Measurements from ENCODE around the gene C19orf53. TPM values are rescaled to one million over a fixed set of nuclear protein-coding genes. Genes with fewer than 3 reads are reported as not detected.
A peak's percentile ranks its signal among the peaks of the same experiment; 100 is the strongest.

C19orf53 gene
- total and polyA plus RNA-seq, 5 donors from 2014 or later, result 61.2 to 244 (median 236) TPM

GRCh38 chr19:13825489-13826441 lies 51.5 kb downstream of the C19orf53 start:
- Mint-ChIP-seq H3K27ac (peak overlapping the region in 1 of 3 donors; percentile 26), H3K27me3 (no peaks in the 10 kb centered on the region), H3K36me3 (peaks cover 10% of the 10 kb centered on the region), H3K4me1 (peaks cover 0 to 2% (median 0%) of the 10 kb centered on the region in 4 donors), H3K4me3 (peak overlapping the region in 1 of 4 donors; percentile 82), H3K9me3 (no peaks in the 10 kb centered on the region)
- Histone ChIP-seq H3K27me3 (ENCODE audit: control insufficient read depth, insufficient read depth, low read length) (no peaks in the 10 kb centered on the region), H3K9me3 (ENCODE audit: control insufficient read depth in 2 of 2, low read length in 2 of 2) (no peaks in the 10 kb centered on the region), H3K4me3 (ENCODE audit: low read depth, low read length) (no peak overlapping the region), H3K27ac (ENCODE audit: insufficient read depth, low read length, poor library complexity, severe bottlenecking) (no peak overlapping the region), H3K4me1 (ENCODE audit: control insufficient read depth, insufficient read depth, low read length, poor library complexity, severe bottlenecking) (no peaks in the 10 kb centered on the region), H3K36me3 (ENCODE audit: control insufficient read depth, insufficient read depth, low read length) (no peaks in the 10 kb centered on the region)
- ATAC-seq (ENCODE audit: low read depth in 2 of 2) (no peak), DNase-seq (no peak)

GRCh38 chr19:13826652-13827235 lies 52.5 kb downstream of the C19orf53 start:
- DNase-seq (no peak), ATAC-seq (ENCODE audit: low read depth in 2 of 2) (no peak)
- peaks cover 0 to 2% (median 0%) of the 10 kb centered on the region in 4 donors for H3K4me1 Mint-ChIP-seq
- Histone ChIP-seq H3K4me3 (ENCODE audit: low read depth, low read length) (no peak overlapping the region), H3K4me1 (ENCODE audit: control insufficient read depth, insufficient read depth, low read length, poor library complexity, severe bottlenecking) (no peaks in the 10 kb centered on the region), H3K9me3 (ENCODE audit: control insufficient read depth in 2 of 2, low read length in 2 of 2) (no peaks in the 10 kb centered on the region), H3K36me3 (ENCODE audit: control insufficient read depth, insufficient read depth, low read length) (no peaks in the 10 kb centered on the region), H3K27ac (ENCODE audit: insufficient read depth, low read length, poor library complexity, severe bottlenecking) (no peak overlapping the region), H3K27me3 (ENCODE audit: control insufficient read depth, insufficient read depth, low read length) (no peaks in the 10 kb centered on the region)
- H3K27ac Mint-ChIP-seq, result no peak overlapping the region
- H3K36me3 Mint-ChIP-seq, result peaks cover 9% of the 10 kb centered on the region
- no peaks in the 10 kb centered on the region for H3K27me3 Mint-ChIP-seq
- no peaks in the 10 kb centered on the region for H3K9me3 Mint-ChIP-seq
- H3K4me3 Mint-ChIP-seq, result no peak overlapping the region

GRCh38 chr19:13827656-13828055 lies 53.4 kb downstream of the C19orf53 start:
- Mint-ChIP-seq H3K27me3 (no peaks in the 10 kb centered on the region), H3K9me3 (no peaks in the 10 kb centered on the region), H3K27ac (peak overlapping the region in 2 of 3 donors; percentile 72 to 74), H3K4me1 (peaks cover 0 to 2% (median 0%) of the 10 kb centered on the region in 4 donors), H3K36me3 (peaks cover 9% of the 10 kb centered on the region), H3K4me3 (no peak overlapping the region)
- H3K27ac ChIP-seq (ENCODE audit: insufficient read depth, low read length, poor library complexity, severe bottlenecking), result no peak overlapping the region
- no peak for ATAC-seq (ENCODE audit: low read depth in 2 of 2)
- H3K36me3 ChIP-seq (ENCODE audit: control insufficient read depth, insufficient read depth, low read length), result no peaks in the 10 kb centered on the region
- no peaks in the 10 kb centered on the region for H3K9me3 ChIP-seq (ENCODE audit: control insufficient read depth in 2 of 2, low read length in 2 of 2)
- no peak overlapping the region for H3K4me3 ChIP-seq (ENCODE audit: low read depth, low read length)
- no peak for DNase-seq
- H3K27me3 ChIP-seq (ENCODE audit: control insufficient read depth, insufficient read depth, low read length), result no peaks in the 10 kb centered on the region
- H3K4me1 ChIP-seq (ENCODE audit: control insufficient read depth, insufficient read depth, low read length, poor library complexity, severe bottlenecking), result no peaks in the 10 kb centered on the region

Other genes with a start within 250 kb of the C19orf53 start
- 38.2 TPM for gene MRI1, start 9.9 kb upstream of the C19orf53 start, total RNA-seq
- 1 to 10 TPM; 6.6 to 9.3 (median 8.5) TPM for gene MRI1, start 9.9 kb upstream of the C19orf53 start, polyA plus RNA-seq
- gene ZSWIM4, start 21.0 kb downstream of the C19orf53 start, total RNA-seq, result 4.5 TPM
- under 1 TPM; 0.46 to 0.82 (median 0.54) TPM for gene ZSWIM4, start 21.0 kb downstream of the C19orf53 start, polyA plus RNA-seq
- not detected for gene NANOS3, start 102.7 kb downstream of the C19orf53 start, total RNA-seq
- not detected for gene NANOS3, start 102.7 kb downstream of the C19orf53 start, polyA plus RNA-seq
- gene BRME1, start 131.7 kb downstream of the C19orf53 start, total RNA-seq, result 1.7 TPM
- gene BRME1, start 131.7 kb downstream of the C19orf53 start, polyA plus RNA-seq, result under 1 TPM in 3 of 4 donors, not detected in 1; 0.24 to 0.63 (median 0.53) TPM
- gene CC2D1A, start 131.7 kb downstream of the C19orf53 start, total RNA-seq, result 35.0 TPM
- 1 to 10 TPM; 3.7 to 4.9 (median 4.2) TPM for gene CC2D1A, start 131.7 kb downstream of the C19orf53 start, polyA plus RNA-seq
- gene PODNL1, start 164.0 kb downstream of the C19orf53 start, total RNA-seq, result not detected
- gene PODNL1, start 164.0 kb downstream of the C19orf53 start, polyA plus RNA-seq, result under 1 TPM in 1 of 4 donors, not detected in 3; 0.52 TPM
- 82.9 TPM for gene DCAF15, start 178.1 kb downstream of the C19orf53 start, total RNA-seq
- 1 to 10 TPM; 5.3 to 7.5 (median 5.9) TPM for gene DCAF15, start 178.1 kb downstream of the C19orf53 start, polyA plus RNA-seq
- gene RFX1, start 231.9 kb downstream of the C19orf53 start, total RNA-seq, result 23.2 TPM
- 1 to 10 TPM in 2 of 4 donors, under 1 TPM in 2; 0.48 to 1.6 (median 0.83) TPM for gene RFX1, start 231.9 kb downstream of the C19orf53 start, polyA plus RNA-seq